ENCODE data around the gene KCNG2.
"Not testable (repeated sequence)": the region's sequence is repeated elsewhere in the genome, so short reads cannot be mapped to it uniquely, and the experiment has no call there.

KCNG2 gene

GRCh38 chr18:79797518-79798345 is at the start of gene KCNG2:
Gene KCNG2, plus strand, starts transcription at chr18:79797938. Its CDS starts 65,730 bp downstream, at chr18:79863668.
- no peak for DNase-seq

GRCh38 chr18:79748321-79749180 is 49.2 kb upstream of the KCNG2 start:
- no peak for DNase-seq

- DNase-seq: no peak
Measured at GRCh38 chr18:79749251-79750191, 48.2 kb upstream of the KCNG2 start.

GRCh38 chr18:79750980-79751571 is 46.7 kb upstream of the KCNG2 start:
- DNase-seq: no peak

GRCh38 chr18:79751918-79752578 is 45.7 kb upstream of the KCNG2 start:
- not testable (repeated sequence) for DNase-seq

- not testable (repeated sequence) for DNase-seq
Measured at GRCh38 chr18:79752946-79753345, 44.8 kb upstream of the KCNG2 start.

GRCh38 chr18:79753391-79753851 is 44.3 kb upstream of the KCNG2 start:
- no peak for DNase-seq

GRCh38 chr18:79754022-79754761 is 43.5 kb upstream of the KCNG2 start:
- DNase-seq: no peak

GRCh38 chr18:79754831-79755351 is 42.8 kb upstream of the KCNG2 start:
- no peak for DNase-seq

- no peak for DNase-seq
Measured at GRCh38 chr18:79755496-79756142, 42.1 kb upstream of the KCNG2 start.

GRCh38 chr18:79756143-79756500 is 41.6 kb upstream of the KCNG2 start:
- DNase-seq: no peak

GRCh38 chr18:79756826-79757225 is 40.9 kb upstream of the KCNG2 start:
- DNase-seq: no peak

- no peak for DNase-seq
Measured at GRCh38 chr18:79760348-79760747, 37.4 kb upstream of the KCNG2 start.

- DNase-seq: no peak
Measured at GRCh38 chr18:79760881-79761280, 36.9 kb upstream of the KCNG2 start.

- DNase-seq: no peak
Measured at GRCh38 chr18:79763407-79763806, 34.3 kb upstream of the KCNG2 start.

- no peak for DNase-seq
Measured at GRCh38 chr18:79764131-79764530, 33.6 kb upstream of the KCNG2 start.

- no peak for DNase-seq
Measured at GRCh38 chr18:79765491-79766245, 32.1 kb upstream of the KCNG2 start.

GRCh38 chr18:79766308-79766707 is 31.4 kb upstream of the KCNG2 start:
- peak in 1 of 2 experiments; percentile 40 for DNase-seq

- DNase-seq: no peak
Measured at GRCh38 chr18:79768745-79769144, 29.0 kb upstream of the KCNG2 start.

All from NCI-H187 (cell line).